Measurements from ENCODE around the gene MAP4K4. TPM values are rescaled to one million over a fixed set of nuclear protein-coding genes. Genes with fewer than 3 reads are reported as not detected.

The MAP4K4 gene
- total and polyA plus RNA-seq, 2 experiments from 2014 or later = 59.1 to 84.4 TPM

- Histone ChIP-seq H4K20me1 (ENCODE audit: insufficient read depth, poor library complexity, severe bottlenecking) (no peaks in the 10 kb centered on the region), H3K27ac (no peak overlapping the region), H3K4me1 (ENCODE audit: insufficient read depth) (no peaks in the 10 kb centered on the region), H3K36me3 (replicated peaks; ENCODE audit: insufficient read depth, low read depth) (peaks cover 7% of the 10 kb centered on the region), H3K79me2 (no peaks in the 10 kb centered on the region), H3K27me3 (no peaks in the 10 kb centered on the region), H3K9me3 (ENCODE audit: low read depth) (no peaks in the 10 kb centered on the region), H2AFZ (no peak overlapping the region), H3K4me2 (no peak overlapping the region), H3K4me3 (no peak overlapping the region), H3K9me2 (replicated peaks; ENCODE audit: insufficient read depth) (no peaks in the 10 kb centered on the region)
- TF ChIP-seq EZH2phosphoT487 (IDR thresholded peaks at IDR 0.05; ENCODE audit: low read depth, severe bottlenecking, unreplicated experiment) (no peak), EZH2 (IDR thresholded peaks at IDR 0.05; ENCODE audit: borderline replicate concordance) (no peak)
- TF ChIP-seq, protein P1, sequence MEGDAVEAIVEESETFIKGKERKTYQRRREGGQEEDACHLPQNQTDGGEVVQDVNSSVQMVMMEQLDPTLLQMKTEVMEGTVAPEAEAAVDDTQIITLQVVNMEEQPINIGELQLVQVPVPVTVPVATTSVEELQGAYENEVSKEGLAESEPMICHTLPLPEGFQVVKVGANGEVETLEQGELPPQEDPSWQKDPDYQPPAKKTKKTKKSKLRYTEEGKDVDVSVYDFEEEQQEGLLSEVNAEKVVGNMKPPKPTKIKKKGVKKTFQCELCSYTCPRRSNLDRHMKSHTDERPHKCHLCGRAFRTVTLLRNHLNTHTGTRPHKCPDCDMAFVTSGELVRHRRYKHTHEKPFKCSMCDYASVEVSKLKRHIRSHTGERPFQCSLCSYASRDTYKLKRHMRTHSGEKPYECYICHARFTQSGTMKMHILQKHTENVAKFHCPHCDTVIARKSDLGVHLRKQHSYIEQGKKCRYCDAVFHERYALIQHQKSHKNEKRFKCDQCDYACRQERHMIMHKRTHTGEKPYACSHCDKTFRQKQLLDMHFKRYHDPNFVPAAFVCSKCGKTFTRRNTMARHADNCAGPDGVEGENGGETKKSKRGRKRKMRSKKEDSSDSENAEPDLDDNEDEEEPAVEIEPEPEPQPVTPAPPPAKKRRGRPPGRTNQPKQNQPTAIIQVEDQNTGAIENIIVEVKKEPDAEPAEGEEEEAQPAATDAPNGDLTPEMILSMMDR (IDR thresholded peaks at IDR 0.05; ENCODE audit: poor library complexity) = no peak
- no peak for DNase-seq (ENCODE audit: low spot score)
- WGBS (ENCODE audit: low lambda C conversion rate, missing lambda C conversion rate) = 78% methylated on average over 9 of the region's 9 CpGs
Measured at GRCh38 chr2:101893681-101894381, 196.3 kb downstream of the MAP4K4 start.

- Histone ChIP-seq H3K4me1 (ENCODE audit: insufficient read depth) (no peaks in the 10 kb centered on the region), H3K79me2 (no peaks in the 10 kb centered on the region), H3K4me2 (no peak overlapping the region), H3K9me3 (ENCODE audit: low read depth) (no peaks in the 10 kb centered on the region), H3K27ac (no peak overlapping the region), H3K36me3 (replicated peaks; ENCODE audit: insufficient read depth, low read depth) (peaks cover 7% of the 10 kb centered on the region), H4K20me1 (ENCODE audit: insufficient read depth, poor library complexity, severe bottlenecking) (no peaks in the 10 kb centered on the region), H3K4me3 (no peak overlapping the region), H2AFZ (no peak overlapping the region), H3K9me2 (replicated peaks; ENCODE audit: insufficient read depth) (no peaks in the 10 kb centered on the region), H3K27me3 (no peaks in the 10 kb centered on the region)
- no peak for TF ChIP-seq EZH2phosphoT487 (IDR thresholded peaks at IDR 0.05; ENCODE audit: low read depth, severe bottlenecking, unreplicated experiment)
- no peak for TF ChIP-seq EZH2 (IDR thresholded peaks at IDR 0.05; ENCODE audit: borderline replicate concordance)
- TF ChIP-seq, protein P1 (IDR thresholded peaks at IDR 0.05; ENCODE audit: poor library complexity) = no peak
- WGBS (ENCODE audit: low lambda C conversion rate, missing lambda C conversion rate) = 98% methylated on average over 7 of the region's 7 CpGs
- DNase-seq (ENCODE audit: low spot score) = no peak
Measured at GRCh38 chr2:101895039-101895438, 197.5 kb downstream of the MAP4K4 start.

DNA sequence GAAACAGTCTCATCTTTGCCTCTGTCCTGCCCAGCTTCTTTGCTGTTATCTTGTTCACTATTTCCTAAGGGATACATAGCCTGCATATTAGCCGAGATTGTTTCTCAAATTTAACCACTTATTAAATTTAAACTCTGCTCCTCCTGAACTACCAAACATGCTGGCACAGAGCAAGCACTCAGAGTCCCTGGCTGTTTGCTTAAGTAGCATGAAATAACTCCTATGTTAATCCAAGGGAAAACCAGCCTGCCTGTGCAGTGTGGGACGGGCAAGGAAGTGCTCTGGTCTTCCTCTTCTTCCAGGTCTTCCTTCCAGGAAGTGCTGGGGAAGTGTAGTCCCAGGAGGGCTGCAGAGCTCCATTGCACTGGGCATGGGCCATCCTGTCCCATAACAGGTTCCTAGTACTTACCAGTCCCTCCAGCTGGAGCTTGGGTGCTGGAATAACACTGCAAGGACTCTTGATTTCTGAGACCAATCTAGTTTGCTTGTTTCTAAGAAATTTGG lies 198.4 kb downstream of the MAP4K4 start:
- DNase-seq (ENCODE audit: low spot score) = no peak
- no peaks in the 10 kb centered on the region for H3K9me3 ChIP-seq (ENCODE audit: low read depth)
- no peaks in the 10 kb centered on the region for H4K20me1 ChIP-seq (ENCODE audit: insufficient read depth, poor library complexity, severe bottlenecking)
- no peaks in the 10 kb centered on the region for H3K4me1 ChIP-seq (ENCODE audit: insufficient read depth)
- TF ChIP-seq, protein P1 (IDR thresholded peaks at IDR 0.05; ENCODE audit: poor library complexity) = no peak
- TF ChIP-seq EZH2phosphoT487 (IDR thresholded peaks at IDR 0.05; ENCODE audit: low read depth, severe bottlenecking, unreplicated experiment) (no peak), EZH2 (IDR thresholded peaks at IDR 0.05; ENCODE audit: borderline replicate concordance) (no peak)
- H3K4me3 ChIP-seq = no peak overlapping the region
- H3K9me2 ChIP-seq (replicated peaks; ENCODE audit: insufficient read depth) = no peaks in the 10 kb centered on the region
- H3K4me2 ChIP-seq = no peak overlapping the region
- no peaks in the 10 kb centered on the region for H3K79me2 ChIP-seq
- no peak overlapping the region for H3K27ac ChIP-seq
- WGBS (ENCODE audit: low lambda C conversion rate, missing lambda C conversion rate) = 91% methylated on average over 2 of the region's 2 CpGs
- peaks cover 7% of the 10 kb centered on the region for H3K36me3 ChIP-seq (replicated peaks; ENCODE audit: insufficient read depth, low read depth)
- H2AFZ ChIP-seq = no peak overlapping the region
- H3K27me3 ChIP-seq = no peaks in the 10 kb centered on the region
